HG02571 (cell line): ENCODE measurements around the gene SOST.

Source experiments
- ATAC-seq: cut with Tn5 transposase; IDR thresholded peaks from one replicate; pipeline ENCODE4 v1.9.1; 2021; ENCODE audit warnings: mild to moderate bottlenecking, moderate library complexity; ENCODE audit not compliant: unreplicated experiment

SOST gene

GRCh38 chr17:43710101-43710500 lies 48.5 kb downstream of the SOST start:
- ATAC-seq, result no peak

- no peak for ATAC-seq
Observed at GRCh38 chr17:43709210-43709609, 49.4 kb downstream of the SOST start.

- ATAC-seq, result no peak
Observed at GRCh38 chr17:43707184-43707583, 51.4 kb downstream of the SOST start.

- ATAC-seq, result no peak
Observed at GRCh38 chr17:43706235-43706634, 52.4 kb downstream of the SOST start.
